Measurements from ENCODE around the gene TAF12. TPM values are rescaled to one million over a fixed set of nuclear protein-coding genes. Genes with fewer than 3 reads are reported as not detected.

Gene TAF12
- total RNA-seq, 1 donor from 2014 or later: 28.2 TPM

GRCh38 chr1:28631713-28632112 lies 11.2 kb downstream of the TAF12 start:
- no peaks in the 10 kb centered on the region for H3K36me3 ChIP-seq

DNA sequence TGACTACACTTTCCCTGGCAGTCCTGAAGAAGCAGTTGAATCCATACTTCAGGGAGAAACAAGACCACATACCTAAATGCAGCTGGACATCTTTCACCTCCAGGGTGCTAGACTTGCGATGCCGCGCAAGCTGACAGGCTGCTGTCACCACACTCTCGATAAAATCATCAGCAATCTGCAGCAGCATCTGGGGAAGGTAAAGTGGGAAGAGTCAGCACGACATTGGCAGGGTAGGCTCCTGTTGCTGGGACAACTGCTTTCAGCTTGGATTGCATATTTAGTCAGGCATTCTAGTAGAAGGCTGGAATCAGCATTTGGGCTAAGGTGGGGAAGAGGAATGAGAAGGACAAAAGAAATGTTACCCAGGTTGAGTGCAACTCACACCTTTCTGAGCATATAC lies 29.7 kb downstream of the TAF12 start:
- TF ChIP-seq, protein P1, sequence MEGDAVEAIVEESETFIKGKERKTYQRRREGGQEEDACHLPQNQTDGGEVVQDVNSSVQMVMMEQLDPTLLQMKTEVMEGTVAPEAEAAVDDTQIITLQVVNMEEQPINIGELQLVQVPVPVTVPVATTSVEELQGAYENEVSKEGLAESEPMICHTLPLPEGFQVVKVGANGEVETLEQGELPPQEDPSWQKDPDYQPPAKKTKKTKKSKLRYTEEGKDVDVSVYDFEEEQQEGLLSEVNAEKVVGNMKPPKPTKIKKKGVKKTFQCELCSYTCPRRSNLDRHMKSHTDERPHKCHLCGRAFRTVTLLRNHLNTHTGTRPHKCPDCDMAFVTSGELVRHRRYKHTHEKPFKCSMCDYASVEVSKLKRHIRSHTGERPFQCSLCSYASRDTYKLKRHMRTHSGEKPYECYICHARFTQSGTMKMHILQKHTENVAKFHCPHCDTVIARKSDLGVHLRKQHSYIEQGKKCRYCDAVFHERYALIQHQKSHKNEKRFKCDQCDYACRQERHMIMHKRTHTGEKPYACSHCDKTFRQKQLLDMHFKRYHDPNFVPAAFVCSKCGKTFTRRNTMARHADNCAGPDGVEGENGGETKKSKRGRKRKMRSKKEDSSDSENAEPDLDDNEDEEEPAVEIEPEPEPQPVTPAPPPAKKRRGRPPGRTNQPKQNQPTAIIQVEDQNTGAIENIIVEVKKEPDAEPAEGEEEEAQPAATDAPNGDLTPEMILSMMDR (IDR thresholded peaks at IDR 0.05; ENCODE audit: borderline replicate concordance): no peak
- H3K36me3 ChIP-seq: peaks cover 100% of the 10 kb centered on the region
- no peaks in the 10 kb centered on the region for H3K4me1 ChIP-seq

More at GRCh38 chr1:28631713-28632112, 11.2 kb downstream of the TAF12 start:
- Histone ChIP-seq H3K4me1 (no peaks in the 10 kb centered on the region), H3K27me3 (ENCODE audit: low read depth) (no peaks in the 10 kb centered on the region), H3K27ac (replicated peaks) (no peak overlapping the region), H3K9me3 (replicated peaks) (no peaks in the 10 kb centered on the region), H3K4me3 (no peak overlapping the region)
- DNase-seq: no peak
- intact Hi-C loops (cut with micrococcal nuclease): no loop called here
- TF ChIP-seq, protein P1 (IDR thresholded peaks at IDR 0.05; ENCODE audit: borderline replicate concordance): no peak

DNA sequence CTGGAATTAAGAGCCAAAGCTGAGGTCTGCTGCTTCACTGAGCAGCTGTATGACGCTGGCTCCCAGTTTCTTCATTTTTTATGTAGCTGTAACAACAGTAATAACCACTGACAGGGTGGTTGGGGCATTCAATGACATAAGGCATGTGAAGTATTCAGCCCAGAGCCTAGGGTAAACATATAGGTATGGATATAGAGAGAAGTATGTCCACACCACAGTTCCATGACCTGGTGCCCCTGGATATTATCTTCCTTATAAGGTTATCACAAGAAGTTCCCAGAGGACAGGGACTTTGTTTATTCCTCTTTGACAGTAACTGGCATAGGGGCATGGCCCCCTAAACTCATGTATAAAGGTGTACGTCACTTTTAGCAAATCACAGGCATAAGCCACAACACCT lies 36.1 kb downstream of the TAF12 start:
- peaks cover 5% of the 10 kb centered on the region for H3K4me1 ChIP-seq
- no peak overlapping the region for H3K4me3 ChIP-seq
- intact Hi-C loops (cut with micrococcal nuclease): loop anchor here (10.0 kb wide), 1 partner anchor 252 kb away; no protein-coding TSS in a partner anchor
- no peak overlapping the region for H3K27ac ChIP-seq (replicated peaks)
- H3K27me3 ChIP-seq (ENCODE audit: low read depth): no peaks in the 10 kb centered on the region
- H3K36me3 ChIP-seq: peaks cover 88% of the 10 kb centered on the region
- TF ChIP-seq, protein P1 (IDR thresholded peaks at IDR 0.05; ENCODE audit: borderline replicate concordance): no peak
- DNase-seq: no peak
- H3K9me3 ChIP-seq (replicated peaks): no peaks in the 10 kb centered on the region

More for the DNA sequence above, 29.7 kb downstream of the TAF12 start:
- no peak overlapping the region for H3K4me3 ChIP-seq
- DNase-seq: no peak
- no peaks in the 10 kb centered on the region for H3K9me3 ChIP-seq (replicated peaks)
- H3K27ac ChIP-seq (replicated peaks): no peak overlapping the region
- intact Hi-C loops (cut with micrococcal nuclease): no loop called here
- no peaks in the 10 kb centered on the region for H3K27me3 ChIP-seq (ENCODE audit: low read depth)

- no peak for DNase-seq
- no peaks in the 10 kb centered on the region for H3K9me3 ChIP-seq (replicated peaks)
- no peak overlapping the region for H3K4me3 ChIP-seq
- intact Hi-C loops (cut with micrococcal nuclease): loop anchor here (10.0 kb wide), 1 partner anchor 250 kb away; no protein-coding TSS in a partner anchor
- H3K27ac ChIP-seq (replicated peaks): no peak overlapping the region
- no peaks in the 10 kb centered on the region for H3K27me3 ChIP-seq (ENCODE audit: low read depth)
- peaks cover 75% of the 10 kb centered on the region for H3K36me3 ChIP-seq
- TF ChIP-seq, protein P1 (IDR thresholded peaks at IDR 0.05; ENCODE audit: borderline replicate concordance): no peak
- H3K4me1 ChIP-seq: peaks cover 9% of the 10 kb centered on the region
These were observed 37.9 kb downstream of the TAF12 start for GRCh38 chr1:28604962-28605361.

GRCh38 chr1:28604411-28604810 lies 38.5 kb downstream of the TAF12 start:
- Histone ChIP-seq H3K4me3 (no peak overlapping the region), H3K9me3 (replicated peaks) (no peaks in the 10 kb centered on the region), H3K27me3 (ENCODE audit: low read depth) (no peaks in the 10 kb centered on the region), H3K4me1 (peaks cover 9% of the 10 kb centered on the region), H3K27ac (replicated peaks) (no peak overlapping the region), H3K36me3 (peaks cover 70% of the 10 kb centered on the region)
- TF ChIP-seq, protein P1 (IDR thresholded peaks at IDR 0.05; ENCODE audit: borderline replicate concordance): no peak
- no peak for DNase-seq
- intact Hi-C loops (cut with micrococcal nuclease): loop anchor here (10.0 kb wide), 1 partner anchor 250 kb away; no protein-coding TSS in a partner anchor

All from left ventricle myocardium inferior (tissue), 1 donor.